ENCODE results near the gene PTTG2. TPM values are rescaled to one million over a fixed set of nuclear protein-coding genes. Genes with fewer than 3 reads are reported as not detected.

The PTTG2 gene
- total RNA-seq, 6 donors from 2014 or later, result 0.43 to 22.0 (median 0.85) TPM; not detected in 2

DNA sequence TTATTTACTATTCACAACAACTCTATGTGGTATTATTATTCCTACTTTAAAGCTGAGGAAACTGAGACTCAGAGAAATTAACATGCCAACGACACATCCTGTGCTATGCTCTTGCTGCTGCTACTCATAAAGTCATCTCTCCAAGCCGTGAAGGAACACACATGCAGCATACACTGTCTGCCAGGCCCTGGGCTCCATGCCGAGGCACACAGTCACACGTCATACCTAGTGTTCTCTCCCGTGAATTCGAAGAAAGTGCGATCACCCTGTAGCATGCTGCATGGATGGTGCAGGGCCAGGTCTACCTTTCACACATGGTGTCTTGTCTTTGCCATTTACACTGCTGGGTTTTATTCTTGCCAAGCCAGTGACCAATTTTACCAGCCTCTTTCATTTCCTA is 35.3 kb upstream of the PTTG2 start:
- Histone ChIP-seq H3K27ac (no peak overlapping the region), H3K36me3 (no peaks in the 10 kb centered on the region), H3K4me3 (no peak overlapping the region), H3K4me1 (peaks cover 0 to 8% (median 2%) of the 10 kb centered on the region in 4 donors), H3K9me3 (no peaks in the 10 kb centered on the region), H3K27me3 (no peaks in the 10 kb centered on the region)
- no peak for ATAC-seq (ENCODE audit: low FRiP score in 2 of 2)
- TF ChIP-seq POLR2A (IDR thresholded peaks at IDR 0.05) (no peak), POLR2AphosphoS5 (IDR thresholded peaks at IDR 0.05) (no peak), EP300 (IDR thresholded peaks at IDR 0.05) (no peak)
- TF ChIP-seq, protein P1, sequence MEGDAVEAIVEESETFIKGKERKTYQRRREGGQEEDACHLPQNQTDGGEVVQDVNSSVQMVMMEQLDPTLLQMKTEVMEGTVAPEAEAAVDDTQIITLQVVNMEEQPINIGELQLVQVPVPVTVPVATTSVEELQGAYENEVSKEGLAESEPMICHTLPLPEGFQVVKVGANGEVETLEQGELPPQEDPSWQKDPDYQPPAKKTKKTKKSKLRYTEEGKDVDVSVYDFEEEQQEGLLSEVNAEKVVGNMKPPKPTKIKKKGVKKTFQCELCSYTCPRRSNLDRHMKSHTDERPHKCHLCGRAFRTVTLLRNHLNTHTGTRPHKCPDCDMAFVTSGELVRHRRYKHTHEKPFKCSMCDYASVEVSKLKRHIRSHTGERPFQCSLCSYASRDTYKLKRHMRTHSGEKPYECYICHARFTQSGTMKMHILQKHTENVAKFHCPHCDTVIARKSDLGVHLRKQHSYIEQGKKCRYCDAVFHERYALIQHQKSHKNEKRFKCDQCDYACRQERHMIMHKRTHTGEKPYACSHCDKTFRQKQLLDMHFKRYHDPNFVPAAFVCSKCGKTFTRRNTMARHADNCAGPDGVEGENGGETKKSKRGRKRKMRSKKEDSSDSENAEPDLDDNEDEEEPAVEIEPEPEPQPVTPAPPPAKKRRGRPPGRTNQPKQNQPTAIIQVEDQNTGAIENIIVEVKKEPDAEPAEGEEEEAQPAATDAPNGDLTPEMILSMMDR (IDR thresholded peaks at IDR 0.05), result no peak
- DNase-seq, result no peak
- WGBS, 2 donors, result 84 to 92% methylated on average over 7 of the region's 7 CpGs

DNA sequence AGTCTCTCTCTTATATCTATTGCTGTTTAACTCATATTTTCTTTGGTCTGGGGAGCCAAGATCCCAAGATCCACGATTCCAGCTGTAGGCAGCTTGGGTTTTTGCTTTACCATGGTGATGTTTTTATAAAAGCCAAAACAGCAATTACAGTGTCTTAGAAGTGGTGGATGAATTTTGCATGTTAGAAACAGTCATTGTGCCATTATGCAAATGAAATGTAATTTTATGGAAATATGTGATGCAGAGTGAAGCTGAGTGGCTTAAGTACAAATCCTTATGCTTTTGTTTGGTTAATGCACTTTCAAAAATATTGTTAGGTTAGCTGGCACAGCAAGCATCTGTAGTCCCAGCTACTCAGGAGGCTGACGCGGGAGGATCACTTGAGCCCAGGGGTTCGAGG is 32.8 kb upstream of the PTTG2 start:
- H3K4me1 ChIP-seq, result peaks cover 0 to 8% (median 2%) of the 10 kb centered on the region in 4 donors
- WGBS, 2 donors, result 93 to 95% methylated on average over 4 of the region's 4 CpGs
- TF ChIP-seq POLR2AphosphoS5 (IDR thresholded peaks at IDR 0.05), result no peak
- TF ChIP-seq, protein P1 (IDR thresholded peaks at IDR 0.05), result no peak
- no peak for TF ChIP-seq POLR2A (IDR thresholded peaks at IDR 0.05)
- no peak for TF ChIP-seq EP300 (IDR thresholded peaks at IDR 0.05)
- H3K4me3 ChIP-seq, result no peak overlapping the region
- no peaks in the 10 kb centered on the region for H3K36me3 ChIP-seq
- H3K27me3 ChIP-seq, result no peaks in the 10 kb centered on the region
- no peak for DNase-seq
- H3K9me3 ChIP-seq, result no peaks in the 10 kb centered on the region
- H3K27ac ChIP-seq, result no peak overlapping the region
- ATAC-seq (ENCODE audit: low FRiP score in 2 of 2), result no peak

DNA sequence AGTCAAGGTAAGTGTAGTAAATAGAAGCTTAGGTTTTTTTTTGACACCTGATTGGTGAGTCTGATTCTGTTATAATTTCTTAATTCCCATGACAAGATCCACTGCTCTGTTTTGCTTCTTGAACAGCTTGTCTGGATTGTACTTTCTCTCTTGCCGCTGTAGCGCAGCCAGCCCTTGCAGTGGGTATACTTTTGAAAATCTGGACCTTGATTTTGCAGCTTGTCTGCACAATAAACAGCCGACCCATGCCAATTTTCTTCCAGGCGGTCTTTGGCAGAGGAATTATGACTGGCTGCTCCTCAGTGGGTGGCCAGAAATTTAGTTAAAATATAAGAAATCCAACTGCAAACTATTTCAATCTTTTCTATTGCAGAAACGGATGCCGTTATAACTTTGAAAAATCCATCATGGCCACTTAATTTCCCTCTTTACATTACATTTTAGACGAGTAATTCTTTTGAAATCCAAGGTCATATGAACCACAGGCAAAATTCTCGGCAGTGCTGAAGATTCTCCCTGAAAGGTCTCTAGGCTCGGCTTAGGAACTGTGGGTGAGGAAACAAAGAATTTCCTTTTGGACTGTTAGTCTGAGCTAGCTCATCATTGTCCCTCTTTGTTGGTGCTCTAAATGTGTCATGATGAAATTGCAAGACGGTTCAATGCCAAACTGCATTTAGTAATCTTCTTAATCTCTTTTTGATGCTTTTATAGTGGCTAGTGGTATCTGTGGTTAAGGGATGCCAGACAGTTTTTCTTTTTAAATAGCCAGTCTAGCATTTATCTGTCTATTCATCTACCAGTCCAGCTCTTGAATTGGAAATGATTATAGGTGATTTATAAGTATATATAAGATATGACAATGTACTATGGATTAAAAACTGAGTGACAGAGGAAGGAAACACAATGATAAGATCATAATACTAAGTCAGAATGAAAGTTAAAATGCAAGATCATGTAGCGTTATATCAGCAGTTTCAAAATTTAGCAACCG is 31.5 kb upstream of the PTTG2 start:
- Histone ChIP-seq H3K36me3 (no peaks in the 10 kb centered on the region), H3K4me1 (peaks cover 0 to 8% (median 2%) of the 10 kb centered on the region in 4 donors), H3K4me3 (no peak overlapping the region), H3K9me3 (no peaks in the 10 kb centered on the region), H3K27me3 (no peaks in the 10 kb centered on the region), H3K27ac (no peak overlapping the region)
- WGBS, 2 donors, result 61 to 64% methylated on average over 12 of the region's 12 CpGs
- no peak for DNase-seq
- TF ChIP-seq POLR2A (IDR thresholded peaks at IDR 0.05) (no peak), EP300 (IDR thresholded peaks at IDR 0.05) (no peak), POLR2AphosphoS5 (IDR thresholded peaks at IDR 0.05) (no peak)
- TF ChIP-seq, protein P1 (IDR thresholded peaks at IDR 0.05), result no peak
- ATAC-seq (ENCODE audit: low FRiP score in 2 of 2), result peak in 1 of 2 donors; percentile 45

DNA sequence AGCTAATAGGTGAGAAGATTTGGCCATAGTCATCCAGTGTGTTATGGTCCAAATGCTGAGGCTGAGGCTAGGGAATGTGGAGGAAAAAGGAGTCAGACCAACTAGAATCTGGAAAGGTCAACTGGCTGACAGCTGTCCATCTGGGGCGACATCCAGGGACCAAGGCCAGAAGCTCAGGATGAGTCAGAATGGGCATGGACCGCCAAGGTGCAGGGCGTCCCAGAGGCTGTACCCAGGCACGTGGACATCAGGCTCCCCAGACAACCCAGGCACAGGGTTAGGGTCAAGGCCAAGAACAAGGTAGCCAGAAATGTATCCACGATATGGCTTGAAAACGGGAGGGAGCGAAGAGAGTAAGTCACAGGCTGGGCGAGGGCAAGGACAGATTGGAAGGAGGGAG is 26.1 kb upstream of the PTTG2 start:
- ATAC-seq (ENCODE audit: low FRiP score in 2 of 2), result no peak
- Histone ChIP-seq H3K4me3 (no peak overlapping the region), H3K27ac (no peak overlapping the region), H3K27me3 (no peaks in the 10 kb centered on the region), H3K36me3 (no peaks in the 10 kb centered on the region), H3K9me3 (no peaks in the 10 kb centered on the region), H3K4me1 (no peaks in the 10 kb centered on the region)
- DNase-seq, result no peak
- TF ChIP-seq EP300 (IDR thresholded peaks at IDR 0.05) (no peak), POLR2A (IDR thresholded peaks at IDR 0.05) (no peak), POLR2AphosphoS5 (IDR thresholded peaks at IDR 0.05) (no peak)
- TF ChIP-seq, protein P1 (IDR thresholded peaks at IDR 0.05), result no peak
- WGBS, 2 donors, result 90 to 98% methylated on average over 8 of the region's 8 CpGs

Data from upper lobe of left lung (tissue), 6 donors.